Left forelimb (tissue), 1 donor: Measurements from ENCODE around the gene STAC2.
"Not testable (repeated sequence)": the region's sequence is repeated elsewhere in the genome, so short reads cannot be mapped to it uniquely, and the experiment has no call there.

Source experiments
- DNase-seq: peaks from one replicate; pipeline ENCODE4 v3.0.0-alpha.2; 2018; ENCODE audit warnings: low spot score

The STAC2 gene

DNA sequence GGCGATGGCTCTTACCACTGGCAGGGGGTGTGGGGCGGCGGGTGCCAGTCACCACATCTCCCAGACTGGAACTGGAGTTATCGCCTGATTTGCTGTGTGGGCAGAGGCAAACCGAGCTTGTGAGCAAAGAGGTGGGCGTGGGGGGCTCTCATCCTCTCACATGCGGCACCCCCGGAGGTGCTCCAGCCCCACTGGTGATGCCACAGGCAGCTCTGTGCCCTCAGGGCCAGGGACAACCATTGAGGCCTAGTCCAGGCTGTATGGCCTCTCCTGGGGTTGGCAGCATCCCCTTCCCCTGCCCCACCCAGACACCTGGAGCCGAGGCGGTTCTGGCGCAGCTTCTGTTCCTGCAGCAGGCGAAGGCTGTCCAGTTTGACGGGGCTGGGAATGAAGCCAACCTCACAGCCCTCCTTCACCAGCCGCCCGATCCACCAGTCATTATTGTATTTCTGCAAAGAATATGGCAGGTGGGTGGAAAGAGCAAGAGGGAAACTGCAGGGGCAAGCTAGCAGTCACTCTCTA, 39.2 kb downstream of the STAC2 start:
- no peak for DNase-seq

DNA sequence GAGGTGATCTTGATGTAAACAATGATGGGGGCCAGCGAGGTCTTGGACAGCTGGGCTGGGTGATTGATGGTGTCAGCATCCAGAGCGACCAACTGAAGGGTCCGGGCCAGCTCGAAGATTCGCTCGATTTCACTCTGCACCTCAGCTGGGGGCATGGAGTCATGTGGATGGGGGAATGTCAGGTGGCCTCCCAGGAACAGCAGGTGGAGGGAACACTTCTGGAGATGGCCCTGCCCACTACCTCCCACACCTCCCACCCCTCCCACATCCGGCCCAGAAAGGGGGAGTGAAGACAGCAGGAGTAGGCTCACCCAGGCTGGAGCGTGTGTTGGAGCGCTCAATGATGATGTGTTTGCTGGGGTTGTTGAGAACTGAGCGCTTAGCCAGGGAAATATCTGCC, 42.0 kb downstream of the STAC2 start:
- DNase-seq = no peak

DNA sequence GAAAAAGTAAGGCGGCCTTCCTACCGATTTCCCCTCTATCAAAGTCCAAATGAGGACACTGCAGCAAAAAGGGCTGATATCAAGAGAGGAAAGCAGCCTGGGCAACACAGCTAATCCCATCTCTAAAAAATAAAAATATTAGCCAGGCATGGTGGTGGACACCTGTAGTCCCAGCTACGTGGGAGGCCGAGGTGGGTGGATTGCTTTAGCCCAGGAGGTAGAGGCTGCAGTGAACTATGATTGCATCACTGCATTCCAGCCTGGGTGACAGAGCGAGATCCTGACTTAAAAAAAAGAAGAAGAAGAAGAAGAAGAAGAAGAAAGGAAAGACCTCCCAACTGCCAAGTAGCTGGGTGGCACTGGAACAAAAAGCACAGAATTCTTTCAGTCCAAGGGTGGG, 42.7 kb downstream of the STAC2 start:
- no peak for DNase-seq

DNA sequence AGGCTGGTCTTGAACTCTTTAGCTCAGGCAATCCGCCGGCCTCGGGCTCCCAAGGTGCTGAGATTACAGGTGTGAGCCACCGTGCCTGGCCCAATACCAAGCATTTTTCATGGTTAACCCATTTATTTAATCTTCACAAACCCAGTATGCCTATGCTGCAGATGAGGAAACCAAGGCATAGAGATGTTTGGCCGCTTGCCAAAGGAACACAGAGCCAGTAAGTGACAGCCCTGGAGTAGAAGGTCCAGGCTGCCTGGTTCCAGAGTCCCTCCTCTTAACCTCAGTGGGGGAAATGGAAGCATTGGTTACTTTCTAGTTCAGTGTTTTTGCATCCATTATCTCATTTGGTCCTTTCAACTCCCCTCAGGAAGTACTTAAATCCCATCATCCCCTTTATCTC, 44.4 kb downstream of the STAC2 start:
- no peak for DNase-seq

DNA sequence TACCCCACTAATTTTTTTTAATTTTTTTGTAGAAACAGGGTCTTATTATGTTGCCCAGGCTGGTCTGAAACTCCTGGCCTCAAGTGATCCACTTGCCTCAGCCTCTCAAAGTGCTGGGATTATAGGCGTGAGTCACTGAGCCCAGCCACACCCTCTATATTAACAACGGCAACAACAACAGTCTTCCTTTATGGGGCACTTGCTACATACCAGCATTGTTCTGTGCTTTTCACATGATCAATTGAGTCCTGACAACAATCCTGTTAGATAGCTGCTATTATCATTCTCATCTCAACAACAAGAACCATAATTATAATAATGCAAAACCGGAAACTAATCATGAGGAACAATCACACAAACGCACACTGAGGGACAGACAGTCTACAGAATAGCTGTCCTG, 47.2 kb downstream of the STAC2 start:
- DNase-seq = no peak

DNA sequence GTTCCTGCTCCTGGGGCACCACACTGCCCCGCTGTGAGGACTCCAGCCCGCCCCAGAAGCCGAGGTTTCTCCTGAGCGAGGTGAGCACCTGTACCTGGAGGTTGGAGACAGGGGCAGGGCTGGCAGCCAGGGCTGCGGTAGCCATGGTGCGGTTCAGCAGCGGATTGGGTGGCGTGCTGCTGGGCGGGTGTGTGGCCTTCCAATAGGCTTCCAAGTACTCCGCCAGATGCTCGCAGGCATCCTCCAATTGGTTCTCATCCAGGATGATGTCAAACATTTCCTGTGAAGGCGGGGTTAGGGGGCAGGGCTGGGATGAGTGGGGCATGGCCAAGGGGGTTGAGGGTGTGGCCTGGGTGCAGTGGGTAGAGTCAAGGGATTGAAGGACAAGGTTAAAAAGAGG, 48.5 kb downstream of the STAC2 start:
- DNase-seq = no peak

DNA sequence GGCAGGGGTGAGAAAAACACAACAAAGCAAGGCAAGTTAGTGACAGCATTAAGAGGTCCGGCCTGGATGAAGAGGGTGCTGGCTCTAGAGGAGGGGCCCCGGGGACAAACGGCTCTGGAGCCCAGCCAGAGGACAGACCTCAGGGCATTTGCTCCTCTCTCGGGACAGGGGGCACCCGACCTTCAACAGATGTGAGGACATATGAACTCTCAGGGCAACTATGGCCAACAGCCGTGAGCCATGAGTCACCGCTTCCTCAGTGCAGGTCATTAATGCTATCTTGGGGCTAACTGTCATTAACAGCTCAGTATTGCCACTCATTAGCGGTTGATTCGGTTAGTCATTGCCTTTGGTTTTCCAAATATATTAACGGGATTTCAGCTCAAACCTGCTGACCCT, 50.1 kb downstream of the STAC2 start:
- DNase-seq = no peak

DNA sequence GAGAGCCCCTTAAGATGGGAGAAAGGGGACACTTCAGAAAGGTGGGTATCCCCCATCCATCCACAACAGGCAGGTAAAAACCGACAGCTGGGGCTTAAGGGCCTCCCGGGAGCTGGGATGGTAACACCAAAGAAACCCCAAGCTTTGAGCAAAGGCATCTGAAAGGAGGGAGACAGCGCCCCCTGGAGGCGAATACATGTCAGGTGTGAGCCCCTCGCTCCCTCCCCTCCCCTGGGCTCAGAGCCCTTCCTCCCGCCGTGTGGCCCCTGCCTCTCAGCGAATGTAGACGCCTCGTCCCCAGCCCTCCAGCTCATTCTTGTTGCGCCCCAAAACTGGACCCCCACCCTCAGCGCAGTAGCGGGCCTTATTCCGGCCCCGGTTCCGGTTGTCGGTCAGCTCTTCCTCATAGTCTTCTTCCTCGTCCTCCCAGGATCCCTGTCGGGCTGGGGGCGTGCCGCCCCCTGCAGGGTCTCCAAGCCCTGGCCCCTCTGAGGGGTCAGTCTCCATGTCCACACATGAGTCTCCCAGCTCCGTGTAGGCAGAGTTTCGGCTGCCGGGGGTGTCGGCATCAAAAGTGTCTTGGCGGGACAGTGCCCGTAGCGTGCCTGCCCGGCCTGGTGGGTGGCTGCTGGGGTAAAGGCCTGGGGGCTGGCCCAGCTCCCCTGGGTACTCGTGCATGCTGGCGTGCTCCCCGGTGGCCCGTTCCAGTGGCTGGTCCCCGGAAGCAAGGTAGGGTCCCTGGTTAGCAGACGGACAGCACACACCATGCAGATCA, 50.6 kb downstream of the STAC2 start:
- DNase-seq = no peak

DNA sequence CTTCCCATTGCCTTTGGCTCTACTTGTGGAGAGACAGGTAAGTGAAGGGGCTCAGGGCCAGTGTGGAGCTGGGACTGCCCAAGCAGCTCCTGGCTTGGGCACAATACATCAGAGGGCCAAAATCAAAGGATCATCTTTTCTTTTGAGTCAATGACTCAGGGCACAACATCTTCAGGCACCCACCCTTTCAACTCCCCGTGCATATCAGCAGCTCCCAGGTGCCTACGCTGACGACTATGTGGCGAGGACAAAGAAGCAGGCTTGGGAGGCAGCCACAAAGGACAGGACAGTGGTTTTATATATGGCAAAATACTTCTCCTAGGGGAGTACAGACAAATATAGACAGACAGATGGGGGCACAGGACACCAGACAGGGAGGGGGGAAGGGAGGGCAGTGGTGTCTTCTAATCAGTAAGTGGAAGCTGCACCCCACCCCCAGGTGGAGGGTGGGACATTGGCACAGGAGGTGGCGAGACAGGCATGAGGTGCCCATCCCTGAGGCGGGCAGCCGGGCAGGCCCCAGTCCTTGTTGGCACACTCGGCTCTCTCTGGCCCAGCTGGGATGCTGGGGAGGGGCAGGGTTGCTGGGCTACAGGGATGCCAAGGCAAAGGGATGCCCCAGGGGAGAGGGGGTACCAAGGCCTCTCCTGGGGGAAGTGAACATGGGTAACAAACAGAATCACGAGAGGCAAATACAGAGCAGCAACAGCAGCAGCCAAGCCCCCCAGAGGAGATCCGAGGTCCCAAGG, 52.0 kb downstream of the STAC2 start:
- no peak for DNase-seq

DNA sequence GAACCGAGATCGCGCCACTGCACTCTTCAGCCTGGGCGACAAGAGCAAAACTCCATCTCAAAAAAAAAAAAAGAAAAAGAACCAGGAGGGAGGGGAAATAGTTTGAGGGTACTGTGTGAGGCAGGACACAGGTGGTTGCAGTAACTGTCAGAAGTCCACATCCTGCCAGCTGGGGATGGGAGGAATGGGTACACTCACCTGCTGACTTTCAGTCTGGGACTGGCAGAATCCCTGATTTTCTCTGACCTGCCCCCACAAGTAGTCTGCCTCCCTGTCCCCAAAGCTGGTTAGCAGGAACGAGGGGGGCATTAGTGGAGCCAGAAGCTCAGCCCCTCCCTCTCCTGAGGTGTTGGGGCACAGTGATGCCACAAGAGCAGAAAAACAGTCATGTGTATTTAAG, 52.7 kb downstream of the STAC2 start:
- no peak for DNase-seq

DNA sequence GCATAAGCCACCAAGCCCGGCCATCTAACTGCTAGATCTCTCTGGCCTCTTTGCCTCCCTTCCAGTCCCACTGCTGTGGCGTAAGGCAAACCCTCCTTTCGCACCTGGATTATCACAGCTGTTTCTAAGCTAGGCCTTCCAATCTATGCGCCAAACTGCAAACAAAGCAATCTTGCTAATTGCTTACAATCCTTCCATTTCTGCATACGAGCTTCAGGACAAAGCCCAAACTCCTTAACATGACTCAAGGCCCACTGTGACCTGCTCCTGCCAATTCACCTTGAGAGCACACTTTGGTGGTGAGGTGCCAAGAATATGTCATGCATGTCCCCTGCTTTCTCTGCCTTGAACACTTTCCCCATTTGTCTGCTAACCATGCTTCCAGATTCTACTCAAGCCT, 53.8 kb downstream of the STAC2 start:
- DNase-seq = no peak

DNA sequence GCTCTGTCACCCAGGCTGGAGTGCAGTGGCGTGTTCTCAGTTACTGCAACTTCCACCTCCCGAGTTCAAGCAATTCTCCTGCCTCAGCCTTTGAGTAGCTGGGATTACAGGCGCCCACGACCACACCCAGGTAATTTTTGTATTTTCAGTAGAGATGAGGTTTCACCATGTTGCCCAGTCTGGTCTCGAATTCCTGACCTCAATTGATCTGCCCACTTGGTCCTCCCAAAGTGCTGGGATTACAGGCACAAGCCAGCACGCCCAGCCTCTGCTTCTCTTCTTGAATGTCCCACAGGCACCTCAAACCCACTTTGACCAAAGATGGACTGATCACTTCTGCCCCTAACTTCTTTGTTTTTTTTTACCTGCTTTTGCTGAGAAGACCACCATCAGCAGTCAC, 55.2 kb downstream of the STAC2 start:
- DNase-seq = no peak

DNA sequence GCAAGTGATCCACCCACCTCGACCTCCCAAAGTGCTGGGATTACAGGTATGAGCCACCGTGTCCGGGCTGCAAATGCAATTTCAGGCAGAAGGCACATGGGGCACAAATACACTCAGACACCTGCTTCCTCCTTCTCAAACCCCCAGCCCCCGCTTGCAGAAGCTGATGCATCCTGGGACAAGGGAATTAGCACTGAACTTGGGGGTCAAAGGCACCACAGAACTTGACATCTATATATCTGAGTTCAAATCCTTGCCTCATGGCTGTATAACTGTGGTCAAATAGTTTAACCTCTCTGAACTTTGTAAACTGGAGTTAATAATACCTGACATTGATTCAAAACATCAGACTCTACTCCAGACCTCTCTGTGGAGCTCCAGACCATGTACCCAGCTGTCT, 55.6 kb downstream of the STAC2 start:
- DNase-seq = no peak

DNA sequence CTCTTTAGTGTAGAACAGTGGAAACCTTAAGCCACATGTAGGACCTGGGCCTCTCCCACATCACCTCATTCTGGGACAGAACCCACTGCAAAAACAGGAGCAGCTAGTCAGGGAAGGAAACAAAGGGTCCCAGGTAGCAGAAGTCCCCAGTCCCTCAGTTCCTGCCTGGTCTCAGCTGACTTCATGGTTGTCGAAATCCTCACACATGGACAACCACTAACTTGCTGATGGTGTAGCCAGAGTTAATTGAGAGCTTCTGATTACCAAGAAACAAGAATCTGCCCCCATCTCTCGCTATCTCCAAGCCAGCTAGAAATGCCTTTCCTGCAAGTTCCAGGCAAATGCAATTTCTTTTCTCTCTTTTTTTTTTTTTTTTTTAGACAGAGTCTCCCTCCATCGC, 56.2 kb downstream of the STAC2 start:
- DNase-seq = no peak

DNA sequence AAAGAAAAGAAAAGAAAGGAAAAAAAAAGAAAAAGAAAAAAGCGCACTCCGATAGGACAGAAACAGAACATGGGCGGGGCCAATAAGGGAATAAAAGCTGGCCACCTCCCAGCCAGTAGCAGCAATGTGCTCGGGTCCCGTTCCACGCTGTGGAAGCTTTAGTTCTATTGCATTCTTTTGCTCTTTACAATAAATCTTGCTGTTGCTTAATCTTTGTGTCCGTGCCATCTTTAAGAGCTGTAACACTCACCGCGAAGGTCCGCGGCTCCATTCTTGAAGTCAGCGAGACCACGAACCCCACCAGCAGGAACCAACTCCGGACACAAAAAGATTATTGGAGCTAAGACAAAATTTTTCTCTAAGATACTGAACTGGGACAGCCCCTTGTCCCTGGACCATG, 56.6 kb downstream of the STAC2 start:
- DNase-seq = no peak

DNA sequence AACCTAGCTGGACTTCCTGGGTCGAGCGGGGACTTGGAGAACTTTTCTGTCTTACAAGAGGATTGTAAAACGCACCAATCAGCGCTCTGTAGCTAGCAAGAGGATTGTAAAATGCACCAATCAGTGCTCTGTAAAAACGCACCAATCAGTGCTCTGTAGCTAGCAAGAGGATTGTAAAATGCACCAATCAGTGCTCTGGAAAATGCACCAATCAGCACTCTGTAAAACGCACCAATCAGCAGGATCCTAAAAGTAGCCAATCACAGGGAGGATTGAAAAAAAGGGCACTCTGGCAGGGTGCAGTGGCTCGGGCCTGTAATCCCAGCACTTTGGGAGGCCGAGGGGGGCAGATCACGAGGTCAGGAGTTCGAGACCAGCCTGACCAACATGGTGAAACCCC, 57.2 kb downstream of the STAC2 start:
- DNase-seq = not testable (repeated sequence)

DNA sequence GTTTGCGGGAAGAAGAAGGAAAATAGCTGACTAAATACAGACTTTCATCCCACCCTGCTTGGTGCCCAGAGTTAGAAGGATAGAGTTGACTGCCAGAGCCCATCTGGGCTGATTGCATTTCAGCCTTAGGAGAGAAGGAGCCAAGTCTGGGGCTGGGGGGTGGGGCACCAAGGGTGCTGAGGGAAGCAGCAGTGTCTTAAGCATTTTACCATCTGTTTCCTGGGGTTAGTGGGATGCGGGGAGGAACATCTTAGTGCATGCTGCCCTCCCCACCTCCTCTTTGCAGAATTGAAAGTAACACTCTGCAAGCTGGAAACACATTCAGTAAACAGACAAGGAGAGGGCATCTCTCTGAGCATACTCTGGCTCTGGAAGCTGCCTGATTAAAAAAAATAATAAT, 58.3 kb downstream of the STAC2 start:
- DNase-seq = no peak

DNA sequence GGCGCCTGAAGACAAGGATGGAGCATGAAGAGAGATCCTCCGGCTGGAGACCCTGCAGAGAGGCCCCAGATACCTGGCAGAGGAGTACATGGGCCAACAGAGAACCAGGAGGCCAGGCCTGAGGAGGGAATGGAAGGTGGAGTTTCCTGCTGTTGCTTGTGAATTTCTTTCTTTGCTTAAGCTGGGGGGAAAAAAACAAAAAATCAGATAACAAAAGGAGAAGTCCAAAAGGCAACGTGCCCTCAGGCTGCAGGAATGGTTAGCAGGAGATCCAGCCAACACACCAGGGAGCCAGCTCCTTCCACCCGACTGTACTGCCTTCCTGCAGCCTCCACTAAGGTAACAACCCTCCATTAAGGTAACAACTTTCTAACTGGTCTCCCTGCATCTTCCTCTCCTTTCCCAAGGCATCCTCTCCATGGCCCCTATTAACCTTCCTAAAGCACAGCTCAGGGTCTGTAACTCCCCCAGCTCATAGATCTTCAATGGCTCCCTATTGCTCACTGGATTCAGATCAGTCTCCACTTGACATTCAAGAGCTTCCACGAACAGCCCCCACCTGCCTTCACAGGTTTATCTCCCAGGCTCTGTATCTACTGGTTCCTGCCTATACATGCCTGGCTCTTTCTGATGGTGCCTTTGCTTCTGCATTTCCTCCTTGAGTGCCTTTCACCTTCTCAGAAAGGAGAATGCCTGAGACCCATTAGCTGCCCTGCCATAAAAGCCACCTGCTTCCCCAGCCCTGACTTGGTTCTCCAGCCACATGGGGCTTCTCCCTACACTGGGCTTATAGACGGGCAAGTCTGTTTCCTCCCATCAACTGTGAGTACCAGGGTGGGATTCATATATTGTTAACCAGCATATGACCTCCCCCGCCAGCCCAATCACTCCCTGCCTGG, 59.1 kb downstream of the STAC2 start:
- no peak for DNase-seq

DNA sequence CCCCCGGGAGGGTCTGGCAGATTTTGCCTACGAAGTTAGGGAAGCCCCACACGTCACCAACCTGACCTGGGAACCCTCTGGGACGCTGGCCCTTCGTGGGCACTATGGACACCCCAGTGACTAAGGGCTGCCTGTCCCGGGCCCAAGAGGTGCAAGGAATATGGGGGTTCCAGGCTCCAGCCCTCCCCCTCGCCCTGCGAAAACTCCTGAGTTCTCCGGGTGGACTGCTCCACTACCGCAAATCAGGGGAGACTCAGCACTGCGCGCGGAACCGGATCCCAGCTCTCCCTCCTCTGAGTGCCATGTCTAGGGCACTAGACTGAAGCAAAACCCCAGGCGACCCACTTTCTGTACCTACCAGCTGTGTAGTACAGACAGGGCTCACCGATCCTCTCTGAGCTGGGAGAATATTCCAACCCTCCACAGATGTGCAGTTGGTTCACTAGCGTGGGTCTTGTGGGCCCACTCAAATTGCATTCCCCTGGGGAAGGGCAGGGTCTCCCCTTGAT, 59.9 kb downstream of the STAC2 start, which contains the start of gene ARL5C:
TSS of gene ARL5C (minus strand) at position 321 of the 509 bp plus-strand sequence. CDS start 401 bp downstream, outside the sequence.
- no peak for DNase-seq

DNA sequence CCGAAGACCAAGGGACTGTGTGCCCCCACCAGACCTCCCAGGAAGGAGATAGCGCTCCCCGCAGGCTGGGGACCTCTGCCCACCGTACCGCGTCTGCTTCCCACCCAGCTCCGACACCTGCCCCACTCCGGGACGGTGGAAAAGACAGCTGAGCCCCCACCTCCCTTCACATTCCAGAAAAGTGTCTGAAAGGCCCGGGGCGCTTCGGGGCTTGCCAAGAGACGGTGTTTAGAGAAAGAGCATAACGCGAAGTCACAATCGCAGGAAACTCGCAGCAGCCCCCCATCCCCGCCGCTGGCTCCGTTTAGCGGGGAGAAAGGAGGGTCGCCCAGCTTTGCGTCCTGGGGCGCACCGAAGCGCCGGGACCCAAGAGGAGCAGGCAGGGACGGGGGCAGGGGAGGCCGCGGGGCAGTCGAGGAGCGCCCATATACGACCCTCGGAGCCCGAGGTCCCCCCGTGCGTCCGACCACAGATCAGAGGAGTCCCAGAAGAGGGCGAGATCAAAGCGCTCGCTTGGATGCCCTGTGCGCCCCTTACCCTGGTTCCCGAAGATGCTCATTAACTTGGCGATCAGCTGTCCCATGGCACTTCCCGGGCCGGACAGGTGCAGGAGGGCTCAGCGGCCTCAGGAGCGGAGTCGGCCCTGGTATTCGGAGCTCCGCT, 60.4 kb downstream of the STAC2 start:
- no peak for DNase-seq

DNA sequence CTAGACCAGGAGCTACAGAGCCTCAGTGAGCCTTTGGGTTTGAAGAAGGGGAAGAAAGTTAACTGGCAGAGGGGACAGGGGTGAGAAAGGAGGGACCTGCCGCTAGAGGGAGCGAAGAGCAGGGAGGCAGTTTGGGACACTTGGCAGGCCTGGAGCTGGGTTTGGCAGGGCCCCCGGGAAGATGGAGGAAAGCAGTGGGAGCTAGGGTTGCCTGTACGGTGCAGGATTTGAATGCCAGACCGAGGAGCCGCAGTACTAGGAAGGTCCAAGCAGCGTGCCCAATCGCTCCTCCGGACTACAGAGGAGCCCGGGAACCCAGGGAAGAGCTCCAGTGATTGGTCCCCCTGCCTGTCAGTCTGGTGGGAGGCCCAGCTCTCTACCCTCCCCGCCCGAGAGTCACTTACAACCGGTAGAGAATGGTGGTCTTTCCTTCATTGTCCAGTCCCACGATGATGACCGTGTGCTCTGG, 61.0 kb downstream of the STAC2 start:
- peak; percentile 90 for DNase-seq
